GM21528 (cell line): ENCODE results near the gene EXOSC5.

Source experiments
- ATAC-seq: cut with Tn5 transposase; IDR thresholded peaks from one replicate; pipeline ENCODE4 v1.9.1; 2021; ENCODE audit warnings: mild to moderate bottlenecking, moderate library complexity; ENCODE audit not compliant: unreplicated experiment, low FRiP score

The EXOSC5 gene

GRCh38 chr19:41426952-41427646 is 29.9 kb upstream of the EXOSC5 start, which contains the start of gene B3GNT8:
Gene B3GNT8 (minus strand): TSS chr19:41427374. CDS start chr19:41426778, 596 bp downstream.
- ATAC-seq: no peak

DNA sequence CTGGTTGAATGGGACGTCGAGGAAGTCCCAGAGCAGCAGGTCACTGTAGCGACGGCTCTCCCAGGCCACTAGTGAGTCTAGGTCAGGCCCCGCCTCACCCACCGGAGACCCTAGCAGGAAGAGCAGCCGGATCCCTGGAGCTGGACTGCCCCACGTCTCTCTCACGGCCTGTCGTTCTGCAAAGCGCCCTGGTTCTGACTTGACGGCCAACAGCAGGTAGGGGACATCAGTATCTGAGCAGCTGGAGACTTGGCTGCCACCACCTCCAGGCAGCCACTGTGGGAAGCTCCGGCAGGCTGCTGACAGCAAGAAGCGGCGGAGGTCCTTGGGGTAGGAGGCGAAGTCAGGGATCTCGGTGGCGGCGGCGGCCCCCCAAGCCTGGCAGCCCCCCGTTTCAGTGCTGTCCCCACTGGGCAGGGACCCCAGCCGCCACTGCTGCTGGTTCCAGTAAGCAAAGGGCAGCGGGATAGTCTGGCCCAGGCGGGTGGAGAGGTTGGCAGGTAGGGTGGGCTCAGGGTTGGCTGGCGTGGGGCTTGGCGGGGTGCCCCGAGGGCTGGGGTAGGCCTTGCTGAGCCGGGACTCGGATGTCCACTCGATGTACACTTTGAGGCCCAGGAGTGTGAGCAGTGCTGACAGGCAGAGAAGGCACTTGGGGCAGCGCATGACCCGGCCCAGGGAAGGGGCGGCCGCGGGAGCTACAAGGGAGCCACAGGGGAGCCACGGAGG is 29.1 kb upstream of the EXOSC5 start:
- ATAC-seq: no peak

DNA sequence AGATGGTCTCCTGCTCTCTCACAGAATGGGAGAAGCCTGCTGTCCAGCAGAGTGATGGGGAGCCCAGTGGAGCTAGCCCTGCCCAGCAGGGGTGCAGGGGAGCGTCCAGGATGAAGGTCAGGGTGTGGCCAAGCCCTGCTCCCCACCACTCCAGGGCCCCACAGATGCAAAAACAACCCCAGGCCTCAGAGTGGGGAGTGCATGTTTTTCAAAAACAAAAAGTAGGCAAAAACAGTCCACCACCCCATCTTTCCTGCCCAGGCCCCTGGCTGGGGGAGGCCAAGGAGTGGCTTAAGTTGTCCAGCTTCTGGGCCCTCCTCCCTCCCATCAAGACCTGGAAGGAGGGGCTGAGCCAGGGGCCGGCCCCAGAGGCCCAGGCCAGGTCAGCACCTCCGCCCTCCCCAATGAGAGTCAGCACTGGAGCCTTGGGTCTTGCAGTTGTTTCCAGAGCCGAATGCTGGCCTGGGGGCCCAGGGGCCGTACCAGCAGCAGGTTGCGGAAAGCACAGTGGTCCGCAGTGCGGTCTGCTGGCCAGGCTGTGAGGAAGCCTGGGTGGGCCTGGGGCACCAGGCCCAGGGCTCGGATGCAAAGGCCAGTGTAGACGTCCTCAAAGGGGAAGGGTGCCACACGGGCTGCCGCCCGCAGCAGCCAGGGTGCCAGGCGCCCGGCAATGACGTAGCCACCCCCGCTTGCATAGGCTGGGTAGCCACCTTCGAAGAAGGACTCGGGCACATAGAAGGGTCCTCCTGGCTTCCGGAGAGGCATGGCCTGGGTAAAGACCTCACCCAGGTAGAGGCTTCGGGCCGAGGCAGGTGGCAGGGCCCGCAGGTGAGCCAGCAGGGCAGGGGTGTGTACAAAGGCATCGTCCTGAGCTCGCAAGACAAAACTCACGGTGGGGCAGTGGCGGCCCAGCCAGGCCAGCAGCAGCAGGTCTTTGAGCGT is 28.3 kb upstream of the EXOSC5 start:
- ATAC-seq: no peak

DNA sequence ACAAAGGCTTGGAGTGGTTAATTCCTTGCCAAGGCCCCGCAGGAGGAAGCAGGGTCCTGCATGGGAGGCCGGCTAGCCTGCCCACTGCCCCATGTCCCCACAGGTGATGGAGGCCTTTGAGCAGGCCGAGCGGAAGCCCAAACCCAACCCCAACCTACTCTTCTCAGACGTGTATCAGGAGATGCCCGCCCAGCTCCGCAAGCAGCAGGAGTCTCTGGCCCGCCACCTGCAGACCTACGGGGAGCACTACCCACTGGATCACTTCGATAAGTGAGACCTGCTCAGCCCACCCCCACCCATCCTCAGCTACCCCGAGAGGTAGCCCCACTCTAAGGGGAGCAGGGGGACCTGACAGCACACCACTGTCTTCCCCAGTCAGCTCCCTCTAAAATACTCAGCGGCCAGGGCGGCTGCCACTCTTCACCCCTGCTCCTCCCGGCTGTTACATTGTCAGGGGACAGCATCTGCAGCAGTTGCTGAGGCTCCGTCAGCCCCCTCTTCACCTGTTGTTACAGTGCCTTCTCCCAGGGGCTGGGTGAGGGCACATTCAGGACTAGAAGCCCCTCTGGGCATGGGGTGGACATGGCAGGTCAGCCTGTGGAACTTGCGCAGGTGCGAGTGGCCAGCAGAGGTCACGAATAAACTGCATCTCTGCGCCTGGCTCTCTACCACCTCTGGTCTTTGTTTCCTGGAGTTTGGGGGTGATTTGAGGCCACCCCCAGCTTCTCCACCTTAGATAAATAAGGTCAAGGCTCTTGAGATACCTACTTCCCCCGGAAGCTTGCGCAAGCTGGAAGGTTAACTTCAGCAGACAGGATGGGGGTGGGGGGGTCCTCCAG is 27.4 kb upstream of the EXOSC5 start:
- no peak for ATAC-seq

GRCh38 chr19:41422955-41423354 is 25.8 kb upstream of the EXOSC5 start:
- no peak for ATAC-seq

GRCh38 chr19:41422456-41422855 is 25.3 kb upstream of the EXOSC5 start:
- no peak for ATAC-seq

DNA sequence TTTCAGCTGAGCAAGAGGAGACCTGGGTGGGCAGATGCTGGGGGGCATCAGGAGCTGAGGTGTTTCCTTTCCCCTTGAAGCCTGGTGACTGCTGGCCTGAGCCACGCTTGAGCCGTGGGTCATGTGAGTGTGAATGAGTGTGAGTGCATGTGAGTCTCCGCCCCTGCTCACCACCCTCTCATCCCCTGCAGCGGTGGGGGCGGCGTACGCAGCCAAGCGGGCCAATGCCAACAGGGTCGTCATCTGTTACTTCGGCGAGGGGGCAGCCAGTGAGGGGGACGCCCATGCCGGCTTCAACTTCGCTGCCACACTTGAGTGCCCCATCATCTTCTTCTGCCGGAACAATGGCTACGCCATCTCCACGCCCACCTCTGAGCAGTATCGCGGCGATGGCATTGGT is 24.8 kb upstream of the EXOSC5 start:
- no peak for ATAC-seq

GRCh38 chr19:41421314-41421713 is 24.2 kb upstream of the EXOSC5 start:
- no peak for ATAC-seq

- ATAC-seq: no peak
Measured at GRCh38 chr19:41420101-41420880, 23.1 kb upstream of the EXOSC5 start.

GRCh38 chr19:41416194-41416674 is 19.1 kb upstream of the EXOSC5 start:
- no peak for ATAC-seq

DNA sequence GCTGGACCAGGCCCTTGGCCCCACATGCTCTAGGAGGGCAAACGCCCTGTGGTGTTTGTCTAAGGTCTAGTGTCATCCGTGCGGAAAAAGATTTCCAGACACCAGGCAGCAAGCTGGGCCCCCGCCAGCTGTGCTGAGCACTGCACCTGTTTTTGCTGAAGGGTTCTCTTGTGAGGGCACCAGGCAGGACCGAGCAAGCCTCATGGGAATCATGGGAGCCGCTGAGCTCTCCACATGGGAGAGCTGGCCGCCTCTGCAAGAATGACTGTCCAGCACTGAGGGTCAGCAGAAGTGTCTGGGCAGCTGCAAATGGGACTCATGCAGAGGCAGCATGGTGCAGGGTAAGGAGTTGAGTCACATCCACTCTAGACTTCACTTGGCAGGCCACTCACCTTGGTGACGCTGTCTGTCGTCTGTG is 18.0 kb upstream of the EXOSC5 start:
- no peak for ATAC-seq

DNA sequence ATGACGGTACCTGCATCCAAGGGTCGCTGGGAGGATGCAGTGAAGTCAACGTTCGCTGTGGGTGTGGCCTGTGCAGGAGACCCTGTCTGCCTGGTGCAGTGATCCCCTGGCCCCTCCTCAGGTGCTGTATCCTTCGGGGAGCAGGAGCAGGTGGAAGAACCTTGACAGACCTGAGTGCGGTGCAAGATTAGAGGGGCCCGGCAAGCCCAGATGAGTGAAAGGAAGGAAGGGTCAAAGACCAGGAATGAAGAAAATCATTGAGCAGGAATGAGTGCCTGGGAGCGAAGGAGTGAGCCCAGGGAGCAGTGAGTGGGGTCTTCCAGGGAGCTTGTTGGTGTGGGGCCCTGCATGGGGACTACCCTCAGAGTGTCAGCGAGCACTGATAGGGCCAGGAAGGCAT is 17.3 kb upstream of the EXOSC5 start:
- no peak for ATAC-seq

DNA sequence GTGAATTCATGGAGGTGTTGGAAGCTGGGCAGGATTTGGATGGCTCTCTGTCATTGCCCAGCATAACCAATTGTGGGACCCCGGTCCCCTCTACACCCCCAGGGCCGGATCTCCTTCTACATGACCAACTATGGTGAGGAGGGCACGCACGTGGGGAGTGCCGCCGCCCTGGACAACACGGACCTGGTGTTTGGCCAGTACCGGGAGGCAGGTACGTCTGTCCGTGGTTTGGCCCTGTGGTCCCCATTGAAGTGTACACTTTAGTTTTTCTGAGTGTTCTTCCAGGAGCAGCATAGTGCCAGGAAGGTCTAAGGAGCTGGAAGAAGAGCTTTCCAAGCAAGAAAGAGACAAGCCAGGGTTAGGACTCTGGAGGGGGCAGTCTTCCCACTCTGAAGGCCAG is 16.8 kb upstream of the EXOSC5 start:
- ATAC-seq: no peak

DNA sequence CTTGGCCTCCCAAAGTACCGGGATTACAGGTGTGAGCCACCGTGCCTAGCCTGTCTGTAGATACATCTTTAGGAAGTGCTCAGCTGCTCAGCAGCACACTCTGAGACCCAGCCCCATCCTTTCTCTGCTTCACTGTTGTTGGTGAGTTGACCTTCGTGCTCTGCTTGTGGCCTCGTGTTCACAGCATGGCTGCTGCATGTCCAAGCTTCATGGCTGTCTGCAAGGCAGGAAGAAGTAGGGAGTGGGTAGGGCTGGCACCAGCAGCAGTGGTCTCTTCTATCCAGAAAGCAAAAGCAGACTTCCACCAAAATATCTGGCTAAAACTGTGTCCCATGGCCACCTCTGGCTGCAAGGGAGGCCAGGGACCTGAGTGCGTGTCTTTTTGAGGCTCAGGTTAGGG is 15.8 kb upstream of the EXOSC5 start:
- no peak for ATAC-seq

GRCh38 chr19:41411968-41412265 is 14.8 kb upstream of the EXOSC5 start:
- no peak for ATAC-seq

DNA sequence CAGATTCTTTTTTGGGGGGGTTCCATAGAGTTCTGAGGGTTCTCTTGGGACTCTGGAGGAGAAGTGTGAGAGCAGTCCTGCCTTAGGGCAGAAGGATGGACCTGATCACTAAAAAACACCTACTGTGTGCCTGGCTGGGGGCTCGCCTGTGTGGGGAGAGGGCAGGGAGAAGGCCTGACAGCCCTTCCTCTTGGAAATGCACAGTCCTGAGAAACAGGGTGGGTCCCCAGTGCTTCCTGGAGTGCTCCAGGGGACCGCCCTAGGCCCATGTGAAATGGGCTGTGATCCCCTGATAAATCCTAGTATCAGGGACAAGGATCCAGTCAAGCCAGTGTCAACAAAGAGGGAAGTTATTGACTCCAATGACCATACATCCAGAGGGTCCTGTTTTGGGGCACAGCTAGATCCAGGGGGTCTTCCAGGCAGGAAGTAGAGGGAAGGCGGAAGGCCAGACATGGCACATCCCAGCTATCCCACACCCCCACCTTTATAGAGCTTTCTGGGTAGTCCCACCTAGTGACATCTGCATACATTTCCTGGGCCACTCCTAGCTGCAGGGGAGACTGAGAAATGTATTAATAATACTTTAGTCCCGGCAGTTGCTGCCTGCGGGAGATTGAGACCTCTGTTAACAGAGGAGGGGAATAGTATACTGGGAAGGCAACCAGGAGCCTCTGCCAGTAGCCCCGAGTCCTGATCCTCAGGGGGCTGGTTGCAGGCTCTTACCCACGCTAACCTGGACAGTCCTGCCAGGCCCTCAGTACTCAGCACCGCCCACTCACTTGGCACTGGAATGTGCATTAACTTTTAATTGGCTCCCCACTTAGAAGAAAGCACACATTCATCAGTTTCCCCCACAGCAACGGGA is 14.2 kb upstream of the EXOSC5 start:
- ATAC-seq: no peak

DNA sequence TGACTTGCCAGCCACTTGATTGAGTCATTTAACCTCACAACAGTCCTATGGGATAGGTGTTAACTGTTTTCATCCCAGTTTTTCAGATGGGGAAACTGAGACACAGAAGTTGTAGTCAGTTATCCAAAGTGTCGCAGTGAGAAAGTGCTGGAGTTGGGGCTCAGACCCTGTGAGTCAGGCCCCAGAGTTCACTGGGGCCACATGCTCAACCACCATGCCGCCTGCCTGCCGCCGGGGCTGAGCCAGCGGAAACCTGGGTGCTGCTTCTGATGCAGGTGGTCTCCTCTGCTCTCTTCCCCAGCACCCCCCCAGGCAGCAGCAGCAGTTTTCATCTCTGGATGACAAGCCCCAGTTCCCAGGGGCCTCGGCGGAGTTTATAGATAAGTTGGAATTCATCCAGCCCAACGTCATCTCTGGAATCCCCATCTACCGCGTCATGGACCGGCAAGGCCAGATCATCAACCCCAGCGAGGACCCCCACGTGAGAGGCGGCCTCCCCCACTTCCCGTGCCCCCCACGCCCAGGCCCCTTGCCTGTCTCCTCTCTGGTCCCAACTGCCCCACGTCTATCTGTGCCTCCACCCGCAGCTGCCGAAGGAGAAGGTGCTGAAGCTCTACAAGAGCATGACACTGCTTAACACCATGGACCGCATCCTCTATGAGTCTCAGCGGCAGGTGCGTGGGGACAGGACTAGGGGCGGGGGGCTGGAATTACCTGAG is 13.3 kb upstream of the EXOSC5 start:
- ATAC-seq: no peak

DNA sequence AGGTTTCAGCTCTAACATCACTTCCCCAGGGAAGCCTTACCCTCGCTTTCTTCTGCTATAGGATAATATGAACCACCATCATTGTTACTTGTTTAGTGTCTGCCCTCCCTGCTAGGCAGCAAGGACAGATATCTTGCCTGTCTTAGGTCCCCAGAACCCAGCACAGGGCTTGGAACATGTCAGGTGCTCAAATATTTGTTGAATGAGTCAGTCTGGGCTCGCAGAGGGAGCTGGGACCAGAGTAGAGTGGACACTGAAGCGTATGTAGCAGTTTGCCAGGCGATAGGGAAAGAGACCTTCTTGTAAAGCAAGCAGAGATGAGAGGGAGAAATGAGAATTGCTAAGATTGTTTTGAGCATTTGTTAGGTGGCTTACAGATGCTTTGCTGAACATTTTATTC is 12.1 kb upstream of the EXOSC5 start:
- no peak for ATAC-seq
